Globus pallidus (tissue), 1 donor: ENCODE data around the gene MEIS2.
A peak's percentile ranks its signal among the peaks of the same experiment; 100 is the strongest.

Experiments used
- DNase-seq: peaks from one replicate; pipeline ENCODE4 v3.0.0-alpha.2; 2015; ENCODE audit warnings: low spot score

Gene MEIS2

DNA sequence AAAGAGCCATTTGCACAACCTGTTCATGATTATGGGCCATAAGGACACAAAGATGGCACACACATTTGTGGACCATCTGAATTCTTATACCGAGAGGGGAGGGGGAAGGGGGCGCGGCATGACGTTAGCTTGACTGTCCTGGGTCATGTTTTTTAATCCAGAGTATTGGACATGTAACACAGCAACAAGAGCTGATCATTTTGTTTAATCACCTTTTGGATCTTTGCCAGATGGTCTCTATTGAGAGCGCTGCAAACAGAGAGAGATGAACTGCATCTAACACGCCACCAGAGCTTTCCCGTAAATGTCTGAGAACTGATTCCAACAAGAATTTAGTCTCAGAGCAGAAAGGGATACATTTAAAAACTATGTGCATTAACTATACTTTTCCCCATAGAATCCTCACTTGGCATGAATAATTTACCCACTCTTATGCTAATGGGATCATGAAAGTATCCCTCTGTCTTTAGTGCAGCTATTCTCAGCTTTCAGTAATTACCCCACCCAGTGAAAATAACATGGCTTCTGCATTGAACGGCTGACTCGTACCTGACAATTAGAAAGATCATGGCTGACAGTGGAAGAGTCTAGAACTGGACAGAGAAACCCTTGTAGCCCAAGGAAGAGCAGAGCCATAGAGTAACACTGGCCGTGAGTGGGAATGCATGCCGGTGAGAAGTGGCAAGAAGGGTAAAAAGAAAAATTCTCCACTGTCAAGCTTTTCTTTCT lies 22.6 kb downstream of the MEIS2 start:
- DNase-seq = peak; percentile 55

- no peak for DNase-seq
These were observed 23.8 kb downstream of the MEIS2 start for GRCh38 chr15:37076543-37076942.

DNA sequence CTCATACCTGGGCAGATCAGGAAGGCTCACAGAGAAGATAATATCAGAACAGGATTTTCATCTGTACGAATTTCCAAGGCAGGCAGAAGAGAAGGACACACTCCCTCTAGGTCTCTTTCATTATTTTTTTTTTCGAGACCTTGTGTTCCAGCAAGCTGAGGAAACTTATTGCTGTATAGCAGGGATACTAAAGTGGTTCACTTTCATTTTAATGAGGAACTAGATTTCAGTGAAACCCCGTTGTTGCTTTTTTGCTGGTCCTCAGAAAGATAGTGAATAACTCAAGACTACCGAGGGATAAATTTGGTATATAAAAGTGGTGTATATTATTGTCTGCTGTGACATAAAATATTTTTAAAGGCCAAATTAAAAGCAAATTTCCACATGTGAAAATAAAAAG lies 24.6 kb downstream of the MEIS2 start:
- DNase-seq = no peak

- no peak for DNase-seq
These were observed 28.2 kb downstream of the MEIS2 start for GRCh38 chr15:37072181-37072580.

- no peak for DNase-seq
These were observed 29.2 kb downstream of the MEIS2 start for GRCh38 chr15:37071134-37071533.

DNA sequence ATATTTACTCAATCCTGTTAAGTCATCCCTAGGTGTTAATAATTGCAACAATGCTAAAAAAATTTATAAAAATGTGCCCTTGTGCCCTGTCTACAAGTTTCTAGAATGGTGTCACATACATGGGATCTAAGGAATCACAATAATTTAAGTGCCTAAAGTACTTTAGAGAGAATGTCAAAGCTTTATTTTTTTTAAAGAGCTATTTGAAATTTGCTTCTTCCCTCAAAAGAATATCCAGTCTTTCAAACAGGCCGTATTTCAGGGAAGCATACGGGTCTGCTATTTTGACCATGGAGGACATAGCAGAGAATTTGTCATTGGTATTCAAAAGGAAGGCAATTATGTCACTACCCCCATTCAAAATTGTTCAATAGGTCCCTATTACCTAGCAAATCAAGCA lies 29.7 kb downstream of the MEIS2 start:
- no peak for DNase-seq

DNA sequence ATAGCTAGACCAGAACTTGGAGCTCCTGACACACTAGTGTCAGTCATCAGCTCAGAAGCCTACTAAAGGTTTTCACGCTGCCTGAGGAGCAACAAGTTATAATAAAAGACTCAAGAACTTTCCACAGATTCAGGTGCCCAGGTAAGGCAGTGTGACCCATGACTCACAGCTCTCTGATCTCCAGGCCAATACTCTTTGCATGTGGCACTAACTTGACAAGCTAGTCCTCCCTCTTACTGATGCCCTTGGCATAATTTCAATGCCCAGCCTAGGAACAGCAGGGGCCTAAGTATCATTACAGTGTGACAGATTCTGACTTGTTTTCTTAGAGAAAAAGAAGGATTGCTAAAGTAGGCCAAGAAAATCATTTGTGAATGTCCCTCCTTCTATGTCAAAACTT lies 38.4 kb downstream of the MEIS2 start:
- no peak for DNase-seq

DNA sequence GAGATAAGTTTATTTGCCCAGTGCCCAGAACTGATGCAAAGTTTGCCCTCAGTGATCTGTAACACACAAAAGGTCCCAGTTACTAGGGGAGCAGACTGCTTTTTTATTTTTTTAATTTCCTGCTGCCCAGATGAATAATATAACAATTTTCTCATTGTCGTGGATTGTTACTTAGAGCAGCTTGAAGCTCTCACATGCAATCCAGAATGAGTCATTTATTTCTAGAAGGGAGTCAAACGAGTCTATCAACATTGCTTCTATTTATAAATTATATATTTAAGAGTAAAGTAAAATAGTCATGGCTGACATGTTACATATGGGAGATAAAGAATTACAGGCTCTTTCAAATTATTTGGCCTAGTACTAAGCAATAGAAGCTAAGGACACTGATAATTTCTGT lies 41.3 kb downstream of the MEIS2 start:
- no peak for DNase-seq

GRCh38 chr15:37058316-37058985 lies 41.9 kb downstream of the MEIS2 start:
- no peak for DNase-seq

- no peak for DNase-seq
These were observed 42.5 kb downstream of the MEIS2 start for GRCh38 chr15:37057831-37058230.

DNA sequence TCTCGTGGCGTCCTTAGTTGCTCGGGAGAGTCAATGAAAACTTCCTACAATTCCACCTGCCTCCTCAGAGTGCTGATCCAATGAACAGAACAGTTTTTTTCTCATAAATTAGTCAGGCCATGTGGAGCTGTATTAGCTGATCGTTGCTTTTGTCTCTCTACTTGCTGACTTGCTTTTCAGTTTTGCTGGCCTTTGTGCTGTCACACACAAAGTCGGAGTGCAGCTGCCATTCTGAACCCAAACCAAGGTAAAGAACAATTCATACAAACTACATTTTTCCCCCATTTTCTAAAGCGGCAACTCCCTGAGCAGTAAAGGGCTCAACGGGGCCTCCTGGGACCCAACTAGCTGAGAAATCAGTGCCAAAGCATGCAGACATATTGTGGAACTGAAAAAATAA lies 43.1 kb downstream of the MEIS2 start:
- no peak for DNase-seq

- DNase-seq = no peak
These were observed 43.9 kb downstream of the MEIS2 start for GRCh38 chr15:37056177-37057121.

DNA sequence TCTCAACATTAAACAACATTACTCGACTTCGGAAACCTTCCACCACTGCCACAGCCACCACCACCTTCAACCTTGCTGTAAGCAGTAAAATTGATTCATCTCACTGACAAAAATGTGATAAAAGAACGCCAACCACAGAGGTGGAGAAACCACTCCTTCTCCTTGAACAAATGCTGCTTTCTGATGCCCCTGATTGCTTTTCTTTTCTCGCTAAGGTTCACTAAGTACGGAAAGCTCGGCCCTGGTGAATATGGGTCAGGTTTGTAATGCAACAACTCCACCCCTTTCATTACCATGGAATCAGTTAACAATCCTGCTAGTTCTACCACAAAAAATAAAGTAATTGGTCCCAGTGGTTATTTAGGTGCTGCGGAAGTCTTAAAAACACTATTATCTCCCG lies 44.9 kb downstream of the MEIS2 start:
- DNase-seq = no peak

- no peak for DNase-seq
These were observed 46.0 kb downstream of the MEIS2 start for GRCh38 chr15:37054336-37054735.

DNA sequence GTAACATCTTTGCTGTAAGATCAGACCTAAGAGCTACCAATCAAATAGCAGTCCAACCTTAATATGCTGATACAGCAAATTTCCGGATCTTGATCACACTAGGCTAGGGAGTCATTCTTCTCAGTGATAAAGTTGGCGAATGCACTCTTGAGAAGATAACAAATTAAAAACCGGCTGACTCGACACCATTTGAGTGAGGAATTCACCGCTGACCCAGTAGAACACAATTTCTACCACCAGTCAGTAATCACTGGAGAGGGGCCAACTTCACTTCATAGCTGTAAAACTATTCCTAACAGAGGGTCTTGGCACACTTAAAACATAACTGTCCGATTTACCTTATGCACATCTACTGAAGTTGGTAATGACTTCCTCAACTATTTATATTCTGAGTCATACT lies 47.2 kb downstream of the MEIS2 start:
- no peak for DNase-seq

GRCh38 chr15:37050345-37050744 lies 50.0 kb downstream of the MEIS2 start:
- no peak for DNase-seq

- DNase-seq = no peak
These were observed 53.3 kb downstream of the MEIS2 start for GRCh38 chr15:37046876-37047614.

DNA sequence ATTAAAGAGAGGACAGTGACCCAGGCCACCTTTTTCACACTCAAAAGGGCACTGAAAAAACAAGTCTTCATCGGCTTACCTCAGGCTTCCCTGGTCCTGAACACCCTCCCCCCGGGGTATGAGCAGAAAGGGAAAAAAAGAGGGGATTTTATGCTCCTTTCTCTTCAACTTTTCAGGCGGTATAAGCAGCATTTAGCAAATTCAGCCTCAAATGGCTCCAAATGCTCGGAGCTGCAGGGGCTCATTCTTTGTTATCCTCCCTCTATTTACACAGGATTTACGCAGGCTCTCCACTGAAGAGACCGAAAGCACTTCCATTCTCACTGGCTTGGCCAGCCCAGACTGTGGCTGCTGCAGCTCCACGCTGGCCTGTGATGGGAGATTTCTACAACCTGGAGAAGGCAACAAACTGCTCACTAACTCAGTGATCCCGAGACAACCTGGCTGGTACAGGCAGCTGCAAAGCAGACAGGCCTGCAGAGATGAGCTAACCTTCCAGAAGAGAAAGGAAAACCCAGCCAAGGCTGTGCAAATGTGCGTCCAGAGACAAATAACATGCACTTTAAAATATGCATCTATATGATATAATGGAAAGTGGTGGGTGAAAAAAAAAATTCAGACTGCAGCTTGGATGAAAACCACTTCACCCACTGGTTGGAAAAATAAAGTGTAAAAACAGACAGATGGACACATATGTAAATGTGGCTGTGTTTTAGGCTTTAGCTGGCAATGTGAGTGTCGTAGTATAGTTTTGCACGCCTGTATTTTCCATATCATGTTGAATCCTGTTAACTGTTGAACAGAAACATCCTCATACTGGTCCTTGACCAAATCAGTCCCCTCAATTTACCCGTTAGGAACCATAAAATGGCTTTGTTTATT lies 54.2 kb downstream of the MEIS2 start:
- DNase-seq = peak; percentile 22

DNA sequence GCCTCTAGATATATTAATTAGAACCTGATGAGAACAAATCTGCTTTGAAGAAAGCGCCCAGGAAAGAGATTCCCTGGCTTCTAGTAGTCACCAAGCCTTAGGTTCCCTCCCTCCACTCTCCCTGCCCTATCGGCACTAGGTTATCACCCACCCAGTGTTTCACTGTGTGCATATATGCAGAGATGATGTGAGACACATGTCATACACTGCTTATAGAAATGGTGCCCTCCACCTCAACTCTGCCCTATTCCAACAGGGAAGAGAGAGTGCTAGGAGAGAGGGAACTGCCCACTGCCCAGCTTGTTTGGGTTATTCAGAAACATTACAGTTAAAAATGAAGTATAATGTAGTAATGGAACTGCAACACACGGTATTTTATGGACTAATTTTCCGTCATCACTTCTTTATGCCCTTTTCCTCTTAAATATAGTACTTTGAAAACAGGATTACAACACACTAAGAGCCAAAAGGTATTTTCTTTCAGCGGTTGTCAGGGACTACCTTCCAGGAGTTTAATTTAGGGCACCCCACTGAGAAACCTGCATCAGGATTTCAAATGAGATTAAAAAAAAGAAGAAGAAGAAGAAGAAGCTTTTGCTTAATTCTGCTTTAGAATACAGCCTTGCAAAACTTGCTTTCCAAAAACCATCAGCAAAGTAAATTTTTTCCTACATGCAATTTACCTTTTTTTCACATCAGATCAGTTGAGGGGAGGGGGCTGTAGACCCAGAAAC lies 55.3 kb downstream of the MEIS2 start:
- no peak for DNase-seq

GRCh38 chr15:37041836-37042235 lies 58.5 kb downstream of the MEIS2 start:
- DNase-seq = no peak
